NB4 (cell line): ENCODE results near the gene BRD8.
A peak's percentile ranks its signal among the peaks of the same experiment; 100 is the strongest.

Experiments
- DNase-seq: peaks from one replicate; pipeline ENCODE4 v3.0.0; 2010; ENCODE audit warnings: low read depth
- H3K4me3 ChIP-seq: one replicate; pipeline ENCODE4 v1.5.1; 2011; ENCODE audit warnings: mild to moderate bottlenecking, low read depth, low read length, moderate library complexity
- MAX ChIP-seq: IDR thresholded peaks from 2 replicates; pipeline ENCODE4 v1.6.1; 2011; ENCODE audit warnings: low read depth, low read length
- MYC ChIP-seq: IDR thresholded peaks from 2 replicates; pipeline ENCODE4 v1.6.1; 2011; ENCODE audit warnings: low read depth, low read length
- POLR2A ChIP-seq: IDR thresholded peaks from 2 replicates; pipeline ENCODE4 v1.6.1; 2011; ENCODE audit warnings: mild to moderate bottlenecking; ENCODE audit not compliant: insufficient read length; ENCODE audit errors: extremely low read depth
- TF ChIP-seq, protein P1 (sequence below): IDR thresholded peaks from one replicate; pipeline ENCODE4 v1.5.1; 2012; ENCODE audit warnings: low read depth, low read length

Gene BRD8

GRCh38 chr5:138107213-138107612 lies 71.2 kb downstream of the BRD8 start:
- no peak for TF ChIP-seq MYC
- no peak for TF ChIP-seq MAX
- TF ChIP-seq, protein P1, sequence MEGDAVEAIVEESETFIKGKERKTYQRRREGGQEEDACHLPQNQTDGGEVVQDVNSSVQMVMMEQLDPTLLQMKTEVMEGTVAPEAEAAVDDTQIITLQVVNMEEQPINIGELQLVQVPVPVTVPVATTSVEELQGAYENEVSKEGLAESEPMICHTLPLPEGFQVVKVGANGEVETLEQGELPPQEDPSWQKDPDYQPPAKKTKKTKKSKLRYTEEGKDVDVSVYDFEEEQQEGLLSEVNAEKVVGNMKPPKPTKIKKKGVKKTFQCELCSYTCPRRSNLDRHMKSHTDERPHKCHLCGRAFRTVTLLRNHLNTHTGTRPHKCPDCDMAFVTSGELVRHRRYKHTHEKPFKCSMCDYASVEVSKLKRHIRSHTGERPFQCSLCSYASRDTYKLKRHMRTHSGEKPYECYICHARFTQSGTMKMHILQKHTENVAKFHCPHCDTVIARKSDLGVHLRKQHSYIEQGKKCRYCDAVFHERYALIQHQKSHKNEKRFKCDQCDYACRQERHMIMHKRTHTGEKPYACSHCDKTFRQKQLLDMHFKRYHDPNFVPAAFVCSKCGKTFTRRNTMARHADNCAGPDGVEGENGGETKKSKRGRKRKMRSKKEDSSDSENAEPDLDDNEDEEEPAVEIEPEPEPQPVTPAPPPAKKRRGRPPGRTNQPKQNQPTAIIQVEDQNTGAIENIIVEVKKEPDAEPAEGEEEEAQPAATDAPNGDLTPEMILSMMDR, result no peak
- no peak for TF ChIP-seq POLR2A
- DNase-seq, result no peak
- H3K4me3 ChIP-seq, result no peak overlapping the region

GRCh38 chr5:138105709-138106108 lies 72.7 kb downstream of the BRD8 start:
- H3K4me3 ChIP-seq, result no peak overlapping the region
- no peak for DNase-seq
- no peak for TF ChIP-seq MAX
- no peak for TF ChIP-seq MYC
- no peak for TF ChIP-seq POLR2A
- TF ChIP-seq, protein P1, result no peak

GRCh38 chr5:138103319-138103637 lies 75.2 kb downstream of the BRD8 start:
- no peak for DNase-seq
- no peak overlapping the region for H3K4me3 ChIP-seq
- TF ChIP-seq MYC, result no peak
- TF ChIP-seq POLR2A, result no peak
- TF ChIP-seq MAX, result no peak
- TF ChIP-seq, protein P1, result no peak

GRCh38 chr5:138102454-138103318 lies 75.7 kb downstream of the BRD8 start:
- no peak overlapping the region for H3K4me3 ChIP-seq
- TF ChIP-seq MYC (no peak), POLR2A (no peak), MAX (no peak)
- TF ChIP-seq, protein P1, result no peak
- peak; percentile 50 for DNase-seq

DNA sequence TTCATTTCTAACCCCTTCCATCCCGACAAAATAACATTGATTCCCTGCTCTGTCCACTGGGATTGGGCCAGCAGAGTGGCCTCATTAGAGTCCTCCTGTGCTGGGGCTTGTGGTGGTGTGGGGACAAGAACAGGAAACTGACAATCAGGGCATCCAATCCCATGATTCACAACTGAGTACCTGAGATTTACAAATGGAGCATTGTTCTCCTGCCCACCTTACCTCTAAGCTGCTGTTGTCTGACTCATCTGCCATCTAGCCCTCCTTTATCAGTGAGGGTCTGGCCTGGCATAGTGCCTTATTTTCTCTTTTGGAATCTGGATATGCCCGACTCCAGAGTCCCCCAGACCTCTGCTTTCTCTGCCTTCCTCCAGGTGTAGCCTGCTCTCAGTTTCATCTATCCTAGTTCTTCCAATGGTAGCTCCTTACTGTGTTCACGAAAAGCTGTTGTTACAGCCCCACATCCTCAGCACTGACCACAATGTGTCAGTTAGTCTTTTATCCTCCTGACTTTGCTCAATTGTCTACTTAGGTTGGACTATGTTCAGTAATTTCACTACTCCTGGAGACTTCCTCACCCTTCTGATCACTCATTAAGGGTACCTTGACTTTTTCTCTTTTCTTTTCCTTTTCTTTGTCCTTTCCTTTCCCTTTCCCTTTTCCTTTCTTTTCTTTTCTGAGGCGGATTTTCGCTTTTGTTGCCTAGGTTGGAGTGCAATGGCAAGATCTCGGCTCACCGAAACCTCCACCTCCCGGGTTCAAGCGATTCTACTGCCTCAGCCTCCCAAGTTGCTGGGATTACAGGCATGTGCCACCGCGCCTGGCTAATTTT lies 81.2 kb downstream of the BRD8 start:
- DNase-seq, result no peak
- TF ChIP-seq MYC, result no peak
- no peak for TF ChIP-seq MAX
- TF ChIP-seq, protein P1, result no peak
- H3K4me3 ChIP-seq, result no peak overlapping the region
